ENCODE data around the gene DTNA. TPM values are rescaled to one million over a fixed set of nuclear protein-coding genes. Genes with fewer than 3 reads are reported as not detected.
A peak's percentile ranks its signal among the peaks of the same experiment; 100 is the strongest.
"Not testable (repeated sequence)": the region's sequence is repeated elsewhere in the genome, so short reads cannot be mapped to it uniquely, and the experiment has no call there.

DTNA gene
- total RNA-seq, 6 experiments from 2014 or later: 0.58 to 1.2 (median 0.98) TPM

DNA sequence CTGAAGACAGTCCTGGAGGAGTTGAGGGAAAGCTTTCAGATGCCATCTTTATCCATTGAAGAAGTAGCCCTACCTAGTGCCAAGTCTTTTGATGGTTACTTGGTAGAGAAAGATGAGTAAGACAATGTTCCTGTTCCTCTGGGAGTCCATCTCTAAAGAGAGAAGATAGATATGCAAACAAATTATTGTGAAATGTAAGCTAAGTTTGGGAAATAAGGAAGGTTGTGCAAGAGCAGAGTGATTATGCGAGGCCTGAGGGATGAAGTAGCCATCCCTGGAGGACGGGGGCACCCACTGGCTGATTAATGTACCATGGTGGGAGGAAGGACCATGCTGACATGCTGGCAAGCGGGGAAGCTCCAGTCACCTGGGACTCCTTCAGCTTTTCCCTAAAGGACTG, 994 bp upstream of the DTNA start:
- peak overlapping the region; percentile 87 for H3K27ac Mint-ChIP-seq

DNA sequence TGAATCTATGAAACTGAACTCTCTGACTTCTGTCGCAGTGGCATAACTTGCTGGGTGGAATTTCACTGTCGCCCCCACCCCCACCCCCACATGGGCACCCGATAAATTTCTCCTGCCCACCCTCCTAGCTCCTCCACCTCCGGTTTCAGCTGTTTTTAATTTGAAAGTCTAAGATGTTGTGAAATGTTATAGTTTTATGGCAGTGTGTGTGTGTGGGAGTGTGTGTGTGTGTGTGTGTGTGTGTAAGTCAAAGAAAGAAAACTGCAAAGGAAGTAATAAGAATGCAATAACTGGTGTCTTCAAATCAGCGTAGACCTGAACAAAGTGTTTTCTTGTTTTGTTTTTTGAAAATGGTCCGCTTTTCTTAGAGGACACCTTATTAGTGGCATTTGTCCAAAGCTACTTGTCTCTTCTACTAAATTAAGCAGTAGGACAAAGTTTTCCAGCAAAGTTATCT, 388 bp downstream of the DTNA start:
- Mint-ChIP-seq H3K4me1 (ENCODE audit: low read depth) (peaks cover 51% of the 10 kb centered on the region), H3K27me3 (ENCODE audit: insufficient read depth) (no peaks in the 10 kb centered on the region; the same call in 1 of the 2 replicates), H3K27ac (peak overlapping the region; percentile 87), H3K9me3 (no peaks in the 10 kb centered on the region), H3K36me3 (ENCODE audit: low read depth) (no peaks in the 10 kb centered on the region), H3K4me3 (peak overlapping the region; percentile 79)
- TF ChIP-seq, protein P1, sequence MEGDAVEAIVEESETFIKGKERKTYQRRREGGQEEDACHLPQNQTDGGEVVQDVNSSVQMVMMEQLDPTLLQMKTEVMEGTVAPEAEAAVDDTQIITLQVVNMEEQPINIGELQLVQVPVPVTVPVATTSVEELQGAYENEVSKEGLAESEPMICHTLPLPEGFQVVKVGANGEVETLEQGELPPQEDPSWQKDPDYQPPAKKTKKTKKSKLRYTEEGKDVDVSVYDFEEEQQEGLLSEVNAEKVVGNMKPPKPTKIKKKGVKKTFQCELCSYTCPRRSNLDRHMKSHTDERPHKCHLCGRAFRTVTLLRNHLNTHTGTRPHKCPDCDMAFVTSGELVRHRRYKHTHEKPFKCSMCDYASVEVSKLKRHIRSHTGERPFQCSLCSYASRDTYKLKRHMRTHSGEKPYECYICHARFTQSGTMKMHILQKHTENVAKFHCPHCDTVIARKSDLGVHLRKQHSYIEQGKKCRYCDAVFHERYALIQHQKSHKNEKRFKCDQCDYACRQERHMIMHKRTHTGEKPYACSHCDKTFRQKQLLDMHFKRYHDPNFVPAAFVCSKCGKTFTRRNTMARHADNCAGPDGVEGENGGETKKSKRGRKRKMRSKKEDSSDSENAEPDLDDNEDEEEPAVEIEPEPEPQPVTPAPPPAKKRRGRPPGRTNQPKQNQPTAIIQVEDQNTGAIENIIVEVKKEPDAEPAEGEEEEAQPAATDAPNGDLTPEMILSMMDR (IDR thresholded peaks at IDR 0.05): no peak
- DNase-seq: peak; percentile 29

More for the DNA sequence above, 994 bp upstream of the DTNA start:
- Mint-ChIP-seq H3K36me3 (ENCODE audit: low read depth) (no peaks in the 10 kb centered on the region), H3K27me3 (ENCODE audit: insufficient read depth) (no peaks in the 10 kb centered on the region; the same call in 1 of the 2 replicates), H3K9me3 (no peaks in the 10 kb centered on the region), H3K4me1 (ENCODE audit: low read depth) (peaks cover 51% of the 10 kb centered on the region), H3K4me3 (peak overlapping the region; percentile 79)
- DNase-seq: peak; percentile 80
- TF ChIP-seq, protein P1 (IDR thresholded peaks at IDR 0.05): no peak

DNA sequence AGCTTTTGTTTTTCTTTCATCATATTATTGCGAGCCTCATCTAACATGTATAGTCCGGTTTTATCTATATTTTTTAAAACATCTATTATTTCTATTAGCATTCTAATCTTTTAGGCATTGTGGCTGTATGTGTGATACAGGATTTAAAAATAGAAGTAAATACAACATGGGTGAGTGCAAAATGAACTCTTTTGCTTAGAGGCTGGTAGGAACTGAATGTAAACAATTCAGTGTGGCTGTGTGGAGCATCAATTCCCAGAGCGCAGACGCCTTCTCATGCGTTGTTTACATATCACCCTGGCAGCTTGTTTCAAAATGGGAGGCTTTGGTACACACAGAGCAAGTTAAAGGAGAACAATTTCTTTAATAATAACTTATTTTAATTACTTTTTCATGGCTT, 836 bp downstream of the DTNA start:
- Mint-ChIP-seq H3K4me3 (peak overlapping the region; percentile 79), H3K9me3 (no peaks in the 10 kb centered on the region), H3K27ac (peak overlapping the region; percentile 87), H3K27me3 (ENCODE audit: insufficient read depth) (no peaks in the 10 kb centered on the region; the same call in 1 of the 2 replicates), H3K4me1 (ENCODE audit: low read depth) (peaks cover 51% of the 10 kb centered on the region), H3K36me3 (ENCODE audit: low read depth) (no peaks in the 10 kb centered on the region)
- peak; percentile 17 for DNase-seq
- TF ChIP-seq, protein P1 (IDR thresholded peaks at IDR 0.05): no peak

DNA sequence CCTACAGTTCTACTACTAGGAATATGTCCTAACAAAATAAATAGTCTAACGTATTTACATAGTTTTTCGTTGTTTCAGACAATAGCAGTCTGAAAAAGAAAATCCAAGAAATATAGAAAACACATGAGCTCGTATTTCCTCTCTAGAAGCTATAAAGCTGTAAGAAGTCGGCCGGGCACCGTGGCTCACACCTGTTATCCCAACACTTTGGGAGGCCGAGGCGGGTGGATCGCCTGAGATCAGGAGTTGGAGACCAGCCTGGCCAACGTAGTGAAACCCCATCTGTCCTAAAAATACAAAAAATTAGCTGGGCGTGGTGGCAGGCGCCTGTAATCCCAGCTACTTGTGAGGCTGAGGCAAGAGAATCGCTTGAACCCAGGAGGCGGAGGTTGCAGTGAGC, 6.0 kb downstream of the DTNA start:
- H3K4me1 Mint-ChIP-seq (ENCODE audit: low read depth); DNase-seq; H3K9me3 Mint-ChIP-seq; H3K27me3 Mint-ChIP-seq (ENCODE audit: insufficient read depth); H3K4me3 Mint-ChIP-seq; H3K36me3 Mint-ChIP-seq (ENCODE audit: low read depth); H3K27ac Mint-ChIP-seq: not testable (repeated sequence)

DNA sequence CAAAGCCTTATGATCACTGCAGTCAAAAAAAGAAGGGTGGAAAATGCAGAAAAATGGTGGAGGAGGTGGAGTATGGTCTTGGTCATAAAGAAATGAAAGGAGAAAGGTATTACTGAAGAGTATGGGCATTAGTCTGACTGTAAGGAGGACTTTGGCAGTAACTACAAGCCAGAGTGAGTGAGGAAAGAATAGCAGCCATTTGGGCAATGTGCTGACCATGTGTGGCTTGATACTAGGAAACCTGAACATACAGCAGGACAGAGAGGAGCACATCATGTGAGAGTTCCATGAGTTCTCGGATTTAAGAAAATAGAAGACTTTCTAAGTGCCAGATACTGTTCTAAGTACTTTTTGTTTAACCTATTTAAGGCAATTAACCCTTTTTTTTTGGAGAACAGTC, 8.5 kb downstream of the DTNA start:
- Mint-ChIP-seq H3K9me3 (no peaks in the 10 kb centered on the region), H3K4me1 (ENCODE audit: low read depth) (no peaks in the 10 kb centered on the region), H3K27me3 (ENCODE audit: insufficient read depth) (peaks cover 7% of the 10 kb centered on the region), H3K27ac (no peak overlapping the region), H3K4me3 (no peak overlapping the region), H3K36me3 (ENCODE audit: low read depth) (no peaks in the 10 kb centered on the region)
- no peak for DNase-seq
- TF ChIP-seq, protein P1 (IDR thresholded peaks at IDR 0.05): no peak

DNA sequence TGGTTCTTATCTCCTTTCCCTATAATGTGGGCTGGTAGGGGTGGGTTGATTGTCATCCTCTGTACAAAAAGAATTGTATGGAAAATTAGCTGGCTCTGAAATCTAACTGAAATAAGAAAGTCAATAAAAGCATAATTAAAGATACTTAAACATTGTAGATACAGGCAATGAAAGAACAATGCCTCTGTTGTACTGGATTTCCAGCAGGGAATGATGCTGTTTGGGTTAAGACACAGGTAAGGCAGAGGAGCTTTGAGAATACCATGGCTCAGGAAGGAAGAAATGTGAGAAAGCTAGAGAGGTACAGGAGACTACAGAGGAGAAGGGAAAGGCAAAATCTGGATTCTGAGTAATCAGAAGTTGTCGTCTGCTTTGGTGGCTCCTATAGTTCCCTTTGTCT, 10.1 kb downstream of the DTNA start:
- Mint-ChIP-seq H3K27ac (no peak overlapping the region), H3K27me3 (ENCODE audit: insufficient read depth) (peaks cover 7% of the 10 kb centered on the region), H3K4me3 (no peak overlapping the region), H3K4me1 (ENCODE audit: low read depth) (no peaks in the 10 kb centered on the region), H3K9me3 (no peaks in the 10 kb centered on the region), H3K36me3 (ENCODE audit: low read depth) (no peaks in the 10 kb centered on the region)
- TF ChIP-seq, protein P1 (IDR thresholded peaks at IDR 0.05): no peak
- DNase-seq: no peak

All from HFFc6 (cell line).